Measurements from ENCODE around the gene CEP250.

Gene CEP250

GRCh38 chr20:35454881-35455609 is at the start of gene CEP250:
CEP250 (plus strand) TSS chr20:35455598; CDS start chr20:35462368, 6,770 bp downstream.
- in situ Hi-C loops (cut with HindIII; ENCODE audit: low sequenced_read_pairs) = no loop called here
- TF ChIP-seq, protein P1, sequence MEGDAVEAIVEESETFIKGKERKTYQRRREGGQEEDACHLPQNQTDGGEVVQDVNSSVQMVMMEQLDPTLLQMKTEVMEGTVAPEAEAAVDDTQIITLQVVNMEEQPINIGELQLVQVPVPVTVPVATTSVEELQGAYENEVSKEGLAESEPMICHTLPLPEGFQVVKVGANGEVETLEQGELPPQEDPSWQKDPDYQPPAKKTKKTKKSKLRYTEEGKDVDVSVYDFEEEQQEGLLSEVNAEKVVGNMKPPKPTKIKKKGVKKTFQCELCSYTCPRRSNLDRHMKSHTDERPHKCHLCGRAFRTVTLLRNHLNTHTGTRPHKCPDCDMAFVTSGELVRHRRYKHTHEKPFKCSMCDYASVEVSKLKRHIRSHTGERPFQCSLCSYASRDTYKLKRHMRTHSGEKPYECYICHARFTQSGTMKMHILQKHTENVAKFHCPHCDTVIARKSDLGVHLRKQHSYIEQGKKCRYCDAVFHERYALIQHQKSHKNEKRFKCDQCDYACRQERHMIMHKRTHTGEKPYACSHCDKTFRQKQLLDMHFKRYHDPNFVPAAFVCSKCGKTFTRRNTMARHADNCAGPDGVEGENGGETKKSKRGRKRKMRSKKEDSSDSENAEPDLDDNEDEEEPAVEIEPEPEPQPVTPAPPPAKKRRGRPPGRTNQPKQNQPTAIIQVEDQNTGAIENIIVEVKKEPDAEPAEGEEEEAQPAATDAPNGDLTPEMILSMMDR (IDR thresholded peaks at IDR 0.05; ENCODE audit: low read depth, low read length, missing control alignments) = no peak
- peak within 1 kb of the TSS; percentile 52 for H3K4me3 ChIP-seq (ENCODE audit: low read depth, low read length)
- DNase-seq (ENCODE audit: low read depth) = peak; percentile 77

DNA sequence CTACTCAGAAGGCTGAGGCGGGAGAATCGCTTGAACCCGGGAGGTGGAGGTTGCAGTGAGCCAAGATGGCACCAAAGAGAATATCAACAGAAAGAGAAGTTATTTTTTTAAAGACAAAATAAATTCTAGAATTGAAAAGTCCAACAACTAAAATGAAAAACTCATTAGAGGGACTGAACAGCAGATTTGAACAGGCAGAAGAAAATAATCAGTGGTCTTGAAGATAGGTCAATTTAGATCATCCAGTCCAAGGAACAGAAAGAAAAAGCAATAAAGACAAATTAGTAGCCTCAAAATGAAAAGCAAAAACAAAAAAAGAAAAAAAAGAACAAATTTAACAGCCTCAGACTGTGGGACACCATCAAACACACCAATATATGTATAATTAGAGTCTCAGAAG is 49.6 kb upstream of the CEP250 start:
- TF ChIP-seq, protein P1 (IDR thresholded peaks at IDR 0.05; ENCODE audit: low read depth, low read length, missing control alignments) = no peak
- no peak overlapping the region for H3K4me3 ChIP-seq (ENCODE audit: low read depth, low read length)
- DNase-seq (ENCODE audit: low read depth) = no peak
- in situ Hi-C loops (cut with HindIII; ENCODE audit: low sequenced_read_pairs) = no loop called here

GRCh38 chr20:35408270-35408669 is 47.1 kb upstream of the CEP250 start:
- in situ Hi-C loops (cut with HindIII; ENCODE audit: low sequenced_read_pairs) = no loop called here

GRCh38 chr20:35409542-35409941 is 45.9 kb upstream of the CEP250 start:
- H3K4me3 ChIP-seq (ENCODE audit: low read depth, low read length) = no peak overlapping the region
- in situ Hi-C loops (cut with HindIII; ENCODE audit: low sequenced_read_pairs) = no loop called here
- no peak for DNase-seq (ENCODE audit: low read depth)
- TF ChIP-seq, protein P1 (IDR thresholded peaks at IDR 0.05; ENCODE audit: low read depth, low read length, missing control alignments) = no peak

More at GRCh38 chr20:35408270-35408669, 47.1 kb upstream of the CEP250 start:
- TF ChIP-seq, protein P1 (IDR thresholded peaks at IDR 0.05; ENCODE audit: low read depth, low read length, missing control alignments) = no peak
- no peak for DNase-seq (ENCODE audit: low read depth)
- no peak overlapping the region for H3K4me3 ChIP-seq (ENCODE audit: low read depth, low read length)

- in situ Hi-C loops (cut with HindIII; ENCODE audit: low sequenced_read_pairs) = no loop called here
- TF ChIP-seq, protein P1 (IDR thresholded peaks at IDR 0.05; ENCODE audit: low read depth, low read length, missing control alignments) = no peak
- no peak for DNase-seq (ENCODE audit: low read depth)
- H3K4me3 ChIP-seq (ENCODE audit: low read depth, low read length) = peak overlapping the region; percentile 84
Observed at GRCh38 chr20:35410613-35411012, 44.8 kb upstream of the CEP250 start.

GRCh38 chr20:35421322-35421721 is 34.1 kb upstream of the CEP250 start:
- in situ Hi-C loops (cut with HindIII; ENCODE audit: low sequenced_read_pairs) = no loop called here
- DNase-seq (ENCODE audit: low read depth) = no peak
- TF ChIP-seq, protein P1 (IDR thresholded peaks at IDR 0.05; ENCODE audit: low read depth, low read length, missing control alignments) = no peak
- no peak overlapping the region for H3K4me3 ChIP-seq (ENCODE audit: low read depth, low read length)

All from astrocyte of the cerebellum (primary cell).